ENCODE data around the gene CCNL1.
"Not testable (repeated sequence)": the region's sequence is repeated elsewhere in the genome, so short reads cannot be mapped to it uniquely, and the experiment has no call there.

The CCNL1 gene

DNA sequence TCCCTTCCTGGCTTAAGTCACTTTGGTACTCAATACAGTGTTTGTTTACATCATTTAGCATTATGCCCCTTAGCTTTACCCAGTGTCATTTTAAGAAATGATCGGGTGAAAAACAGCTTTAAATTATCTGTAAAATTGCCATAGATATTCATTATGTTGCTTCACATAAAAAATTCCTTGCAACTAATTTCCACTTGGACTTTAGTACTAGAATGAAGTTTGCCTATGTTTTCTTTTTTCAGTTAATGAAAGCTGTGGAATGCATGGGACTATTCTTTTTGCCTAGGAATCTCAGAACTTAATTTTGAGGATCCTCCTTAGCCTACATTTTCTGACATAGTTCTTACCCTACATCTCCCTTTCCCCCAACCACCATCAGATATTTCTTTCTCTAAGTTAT lies 38.4 kb downstream of the CCNL1 start:
- no peak for DNase-seq

DNA sequence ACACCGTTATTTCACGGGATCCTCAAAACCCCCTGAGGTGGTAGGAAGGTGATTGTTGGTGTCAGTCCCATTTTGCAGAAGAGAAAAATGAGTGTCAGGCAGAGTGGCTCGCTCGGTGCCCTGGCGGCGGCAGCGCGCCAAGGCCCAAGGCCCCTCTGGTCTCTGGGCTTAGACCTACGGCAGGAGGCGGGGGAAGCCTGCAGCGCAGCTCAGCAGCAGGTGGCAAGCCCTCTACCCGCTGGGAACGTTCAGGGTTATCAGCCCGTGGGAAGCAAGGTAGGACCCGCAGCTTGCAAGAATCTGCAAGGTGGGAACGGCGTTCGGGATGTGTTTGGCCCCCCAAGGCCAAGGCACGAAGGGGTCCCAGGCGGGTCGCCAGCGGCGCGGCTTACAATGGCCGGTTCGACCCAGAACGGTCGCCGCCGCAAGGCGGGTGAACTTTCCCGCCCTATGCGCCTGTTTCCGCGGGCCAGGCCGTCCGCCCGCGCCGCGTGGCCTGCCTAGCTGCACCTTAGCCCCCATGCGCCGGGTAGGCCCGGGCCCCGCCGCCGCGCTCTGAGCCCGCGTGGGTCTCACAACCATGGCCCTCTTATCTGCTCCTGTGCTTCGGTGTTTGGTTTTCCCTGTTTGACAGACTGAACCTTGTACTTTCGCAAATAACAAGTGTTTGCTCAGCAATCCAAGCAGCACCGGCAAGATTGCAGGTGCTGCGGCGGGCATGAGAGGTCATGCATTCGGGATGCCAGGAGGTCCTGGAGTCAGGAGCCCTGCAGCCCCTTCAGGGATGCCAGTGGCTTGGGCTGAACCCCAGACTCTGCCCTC lies 39.7 kb downstream of the CCNL1 start:
- no peak for DNase-seq

DNA sequence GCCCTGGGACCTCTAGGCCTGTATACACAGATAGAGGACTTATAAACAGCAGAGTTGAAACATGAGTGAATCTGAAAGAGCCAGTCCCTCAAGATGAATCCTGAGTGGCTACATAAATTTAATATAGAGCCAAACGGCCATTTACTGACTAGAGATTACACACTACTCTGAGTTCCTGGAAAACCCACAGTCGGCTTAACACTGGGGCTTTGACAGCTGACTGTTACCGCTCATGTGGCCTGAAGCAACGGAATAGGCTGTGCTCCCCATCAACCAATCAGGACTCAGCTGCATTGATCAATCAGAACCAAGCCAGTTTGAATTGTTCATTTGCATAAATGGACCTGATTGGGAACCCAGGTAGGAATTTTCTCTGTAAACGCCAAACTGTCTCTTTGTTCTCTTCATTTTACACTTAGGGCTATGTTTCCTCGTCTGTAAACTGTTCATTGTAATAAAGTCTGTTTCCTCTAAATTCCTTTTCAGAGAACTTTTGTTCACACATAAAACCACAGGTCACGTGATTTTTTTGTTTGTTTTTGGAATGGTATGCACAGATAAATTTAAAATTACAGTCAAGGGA lies 40.5 kb downstream of the CCNL1 start:
- DNase-seq, result no peak

DNA sequence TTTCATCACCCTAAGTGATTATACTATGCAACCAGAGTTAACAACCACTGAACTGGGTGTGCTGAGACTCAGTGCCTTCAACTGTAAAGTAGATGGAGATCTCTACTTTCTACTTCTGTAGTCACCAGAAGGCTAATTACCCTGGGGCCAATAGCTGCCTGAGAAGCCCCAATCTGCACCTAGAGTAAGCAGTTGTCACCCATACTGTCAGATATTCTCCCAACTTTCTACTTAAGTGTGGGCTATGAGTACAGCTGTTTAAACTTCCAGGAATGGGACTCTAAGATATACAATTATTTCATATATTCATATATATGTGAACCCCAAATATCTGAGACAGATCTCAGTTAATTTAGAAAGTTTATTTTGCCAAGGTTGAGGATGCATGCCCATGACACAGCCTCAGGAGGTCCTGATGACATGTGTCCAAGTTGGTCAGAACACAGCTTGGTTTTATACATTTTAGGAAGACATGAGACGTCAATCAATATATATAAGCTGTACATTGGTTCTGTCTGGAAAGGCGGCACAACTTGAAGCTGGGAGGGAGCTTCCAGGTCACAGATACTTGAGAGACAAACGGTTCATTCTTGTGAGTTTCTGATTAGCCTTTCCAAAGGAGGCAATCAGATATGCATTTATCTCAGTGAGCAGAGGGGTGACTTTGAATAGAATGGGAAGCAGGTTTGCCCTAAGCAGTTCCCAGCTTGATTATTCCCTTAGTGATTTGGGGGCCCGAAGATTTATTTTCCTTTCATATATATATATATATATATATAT lies 41.9 kb downstream of the CCNL1 start:
- DNase-seq, result no peak

DNA sequence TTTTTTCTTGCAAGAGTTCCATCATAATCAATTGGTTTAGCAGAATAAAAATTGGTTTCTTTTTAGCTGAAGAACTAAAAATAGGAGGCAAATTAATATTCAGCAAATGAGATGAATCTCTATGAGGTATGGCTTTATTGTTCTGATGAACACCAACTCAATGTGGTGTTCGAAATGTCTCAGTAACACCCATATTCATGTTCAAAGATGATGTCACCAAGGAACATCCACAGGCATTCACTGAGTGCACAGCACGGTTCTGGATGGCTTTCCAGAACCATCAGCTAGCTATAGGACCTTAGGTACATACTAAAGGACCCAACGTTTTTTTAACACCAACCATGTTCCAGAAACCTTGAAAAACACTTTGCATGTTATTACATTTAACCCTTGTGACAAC lies 42.7 kb downstream of the CCNL1 start:
- DNase-seq, result no peak

DNA sequence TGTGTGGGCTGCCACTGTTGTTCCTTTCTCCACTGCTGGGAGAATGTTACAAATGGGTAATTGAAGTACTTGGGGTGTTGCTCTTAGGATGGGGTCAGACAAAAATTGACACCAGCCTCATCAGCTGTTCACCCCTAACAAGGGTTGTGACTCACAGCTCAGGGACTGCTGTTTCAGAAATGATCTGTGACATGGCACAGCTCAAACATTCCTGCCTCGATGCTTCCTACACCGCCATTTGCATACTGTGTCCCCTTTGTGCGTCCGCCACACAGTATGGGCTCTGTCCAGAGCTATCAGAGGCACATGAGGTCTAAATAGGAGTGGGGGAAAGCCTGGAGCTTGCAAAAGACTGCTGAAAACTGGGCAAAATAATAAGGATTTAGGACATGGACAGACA lies 43.9 kb downstream of the CCNL1 start:
- no peak for DNase-seq

DNA sequence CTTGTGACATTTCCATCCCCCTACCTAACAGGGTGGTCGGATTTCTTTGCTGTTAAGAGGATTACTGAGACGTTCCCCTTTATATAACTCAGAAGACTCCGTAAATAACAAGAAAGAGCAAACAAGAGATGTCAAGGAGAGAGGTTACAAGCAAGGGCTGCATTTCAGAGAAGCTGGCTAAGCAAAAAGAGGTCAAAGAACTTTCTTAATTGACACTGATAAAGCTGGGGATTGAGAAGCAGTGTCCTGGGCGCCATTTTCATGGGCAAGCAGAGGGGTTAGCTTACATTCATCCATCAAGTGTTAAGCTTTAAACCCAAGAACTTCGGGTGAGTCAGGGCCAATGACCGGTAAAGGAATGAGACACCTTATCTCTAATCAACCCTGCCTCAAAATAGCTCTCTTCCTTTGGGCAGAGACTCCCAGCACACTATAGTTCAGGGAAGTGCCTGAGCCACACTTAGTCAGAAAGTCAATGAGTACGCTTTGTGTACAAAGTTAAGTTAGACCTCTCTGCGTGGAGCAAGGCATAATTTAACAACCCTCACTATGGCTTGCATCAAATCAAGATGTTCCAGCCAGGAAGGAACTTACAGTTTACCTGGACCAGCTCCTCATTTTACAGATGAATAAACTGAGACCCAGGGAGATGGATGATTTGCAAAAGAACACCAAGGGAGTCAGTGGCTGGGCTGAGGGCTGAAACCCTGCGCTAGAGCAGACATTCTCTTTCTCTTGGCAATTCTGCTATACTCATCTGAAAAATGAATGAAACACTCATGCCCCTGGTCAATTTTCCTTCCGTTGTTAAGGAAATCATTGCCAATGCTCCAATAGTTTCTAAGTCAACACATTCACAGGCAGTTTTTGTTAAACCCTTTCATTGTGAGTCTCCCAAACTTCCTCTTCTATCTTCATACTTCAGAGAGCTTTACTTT lies 44.6 kb downstream of the CCNL1 start:
- no peak for DNase-seq

DNA sequence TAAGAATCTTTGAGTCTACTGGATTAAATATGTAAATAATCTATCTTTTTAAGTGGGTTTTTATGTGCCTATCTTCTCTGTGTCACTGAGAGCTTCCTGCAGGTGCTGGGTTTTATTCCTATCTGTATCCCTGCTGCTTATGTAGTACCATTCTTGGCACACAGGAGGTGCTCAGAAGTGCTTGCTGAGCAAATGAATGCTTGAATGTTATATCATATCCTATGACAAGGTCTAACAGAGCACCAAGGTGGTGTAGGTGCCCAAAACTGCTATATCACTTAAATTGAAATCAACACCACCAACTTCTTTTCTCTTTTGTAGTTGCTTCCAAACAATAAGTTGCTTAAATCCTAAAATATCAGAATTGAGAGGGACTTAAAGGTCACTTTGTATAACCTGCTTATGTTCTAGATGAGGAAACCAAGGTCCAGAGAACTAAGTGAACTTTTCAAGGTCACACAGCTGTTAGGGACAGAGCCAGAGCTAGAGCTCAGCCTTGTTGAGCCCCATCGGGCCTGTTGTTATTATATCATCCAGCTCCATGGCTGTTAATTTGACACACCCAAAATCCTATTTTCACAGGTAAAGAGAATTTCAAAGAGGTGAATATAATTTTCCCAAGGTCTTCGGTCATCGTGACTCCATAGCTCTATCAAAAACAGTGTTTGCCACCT lies 46.0 kb downstream of the CCNL1 start:
- no peak for DNase-seq

DNA sequence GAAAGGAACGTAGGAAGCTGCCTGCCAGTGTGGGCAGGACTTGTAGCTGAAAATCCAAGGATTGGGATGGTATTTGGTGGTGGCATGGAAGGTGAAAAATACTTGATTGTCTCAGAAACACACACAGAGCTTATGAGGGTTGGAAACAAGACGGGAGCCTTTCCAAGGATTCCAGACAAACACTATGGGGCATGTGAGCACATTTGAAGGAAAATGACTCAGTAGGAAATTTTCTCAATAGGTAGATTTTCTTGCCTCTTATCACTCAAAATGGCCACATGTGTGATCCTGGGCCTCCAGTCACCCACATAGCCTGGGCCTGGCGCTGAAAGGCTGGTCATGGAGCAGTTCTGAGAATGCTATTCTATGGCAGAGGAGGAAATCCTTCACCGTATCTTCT lies 47.4 kb downstream of the CCNL1 start:
- no peak for DNase-seq

DNA sequence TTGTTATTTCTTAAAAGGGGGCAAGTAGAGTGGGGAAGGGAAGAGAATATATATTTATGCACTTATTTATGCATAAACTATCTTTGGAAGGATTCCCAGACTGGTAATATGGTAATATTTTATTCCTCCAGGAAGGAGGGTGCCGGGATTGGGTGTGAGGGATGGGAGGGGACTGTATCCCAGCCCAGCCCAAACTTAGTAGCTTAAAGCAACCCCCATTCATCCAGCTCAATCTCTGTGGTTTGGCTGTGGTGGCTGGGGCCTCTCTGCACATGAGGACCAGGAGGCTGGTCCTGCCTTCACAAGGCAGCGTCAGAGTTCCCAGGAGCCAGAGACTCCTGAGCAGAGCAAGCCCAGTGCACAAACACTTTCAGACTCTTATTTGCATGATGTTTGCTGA lies 48.4 kb downstream of the CCNL1 start:
- no peak for DNase-seq

DNA sequence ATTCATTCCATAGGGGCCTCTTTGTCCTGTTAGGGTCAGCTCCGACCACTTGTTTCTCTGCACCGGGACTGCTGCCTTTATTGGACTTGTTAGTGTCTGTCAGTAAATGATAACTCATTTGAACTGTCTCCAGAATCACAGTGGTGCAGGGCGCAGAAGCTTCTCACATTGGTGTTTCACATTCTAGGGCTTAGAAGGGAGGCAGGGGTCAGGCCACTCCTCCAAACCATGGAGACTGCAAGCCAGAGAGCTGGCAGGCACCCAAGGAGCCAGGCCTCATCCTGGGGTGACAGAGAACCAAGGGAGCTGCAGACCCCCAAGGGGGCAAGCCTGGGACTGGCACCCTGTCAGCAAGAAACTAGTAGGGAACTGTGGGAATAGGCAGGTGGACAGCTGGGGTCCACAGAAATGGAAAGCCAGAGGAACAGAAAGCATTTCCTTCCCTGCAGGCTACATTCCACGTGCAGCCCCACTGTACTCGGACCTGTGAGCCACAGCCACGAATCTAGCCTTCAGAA lies 49.1 kb downstream of the CCNL1 start:
- no peak for DNase-seq

DNA sequence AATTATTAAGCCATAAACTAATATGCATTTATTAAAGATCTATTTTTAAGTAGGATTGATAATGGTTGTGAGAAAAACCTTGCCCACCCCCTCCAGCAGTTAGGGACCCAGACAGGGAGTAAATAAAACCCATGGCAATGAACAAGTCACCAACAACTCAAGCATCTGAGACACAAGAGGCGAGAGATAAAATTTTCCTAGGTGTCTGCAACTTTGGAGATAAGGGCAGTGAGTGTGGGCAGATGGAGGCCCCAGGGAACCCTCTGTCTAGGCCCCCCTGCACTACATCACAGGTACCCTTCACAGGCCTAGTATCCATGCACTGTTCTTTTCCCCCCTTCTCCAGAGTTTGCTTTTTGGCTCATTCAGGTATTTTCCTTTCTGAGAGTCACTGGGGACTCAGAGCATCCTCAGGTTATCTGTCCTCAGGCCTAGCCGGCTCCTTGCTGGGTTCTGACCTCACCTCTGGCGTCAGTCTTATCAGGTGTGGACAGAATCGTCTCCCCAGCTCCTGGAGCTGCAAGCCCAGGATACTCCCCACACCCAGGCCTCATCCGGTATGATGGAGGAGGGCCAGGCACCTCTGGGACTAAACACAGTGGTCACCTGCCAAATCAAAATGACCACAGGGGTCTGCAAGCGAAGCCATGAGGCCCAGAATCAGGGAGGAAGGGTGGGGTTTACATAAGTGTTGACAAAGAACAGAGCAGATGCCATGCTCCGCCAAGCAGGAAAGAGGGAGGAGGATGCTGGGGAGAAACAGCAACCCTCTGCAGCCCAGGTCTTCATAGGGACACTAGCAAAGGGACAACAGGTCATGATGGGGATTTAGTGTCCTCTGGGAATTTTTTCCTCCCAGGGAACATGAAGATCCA lies 50.4 kb downstream of the CCNL1 start:
- no peak for DNase-seq

DNA sequence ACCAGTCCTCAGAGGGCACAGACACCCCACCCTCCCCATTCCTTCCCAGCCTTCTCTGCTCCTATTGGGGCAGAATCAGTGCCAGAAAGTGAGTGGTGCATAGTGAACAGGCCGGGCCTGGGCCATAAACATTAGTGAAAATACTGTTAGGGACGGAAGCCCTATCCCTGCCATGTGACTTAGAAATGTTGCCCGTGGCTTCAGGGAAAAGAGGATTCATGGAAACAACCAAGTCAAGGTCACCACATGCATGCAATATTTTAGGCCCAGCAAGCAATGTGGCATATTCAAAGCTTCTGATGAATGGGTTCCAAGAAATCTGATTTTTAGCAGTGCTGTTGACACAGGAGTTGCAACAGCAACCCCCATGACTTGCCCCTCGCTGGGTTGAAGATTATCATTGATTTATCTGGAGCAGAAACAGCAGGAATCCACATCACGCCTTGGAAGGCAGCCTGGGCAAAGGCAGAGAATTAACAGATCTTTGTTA lies 52.3 kb downstream of the CCNL1 start:
- no peak for DNase-seq

DNA sequence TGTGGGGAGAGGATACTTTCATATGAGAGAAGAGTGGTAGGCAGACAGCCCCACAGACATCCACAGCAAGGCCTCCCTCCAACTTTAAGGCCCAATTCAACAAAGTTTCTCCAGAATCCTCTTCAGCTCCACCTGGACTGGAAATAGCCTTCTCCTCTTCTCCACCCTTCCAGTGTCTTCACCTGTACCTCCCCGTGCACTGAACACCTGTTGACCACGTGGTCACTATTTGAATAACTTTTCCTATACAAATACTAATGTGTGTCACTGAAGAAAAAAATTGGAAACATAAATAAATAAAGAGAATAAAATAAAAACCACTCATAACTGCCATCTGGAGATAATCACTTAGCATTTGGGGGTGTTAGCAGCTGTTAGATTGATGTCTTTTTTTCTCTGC lies 52.9 kb downstream of the CCNL1 start:
- no peak for DNase-seq

DNA sequence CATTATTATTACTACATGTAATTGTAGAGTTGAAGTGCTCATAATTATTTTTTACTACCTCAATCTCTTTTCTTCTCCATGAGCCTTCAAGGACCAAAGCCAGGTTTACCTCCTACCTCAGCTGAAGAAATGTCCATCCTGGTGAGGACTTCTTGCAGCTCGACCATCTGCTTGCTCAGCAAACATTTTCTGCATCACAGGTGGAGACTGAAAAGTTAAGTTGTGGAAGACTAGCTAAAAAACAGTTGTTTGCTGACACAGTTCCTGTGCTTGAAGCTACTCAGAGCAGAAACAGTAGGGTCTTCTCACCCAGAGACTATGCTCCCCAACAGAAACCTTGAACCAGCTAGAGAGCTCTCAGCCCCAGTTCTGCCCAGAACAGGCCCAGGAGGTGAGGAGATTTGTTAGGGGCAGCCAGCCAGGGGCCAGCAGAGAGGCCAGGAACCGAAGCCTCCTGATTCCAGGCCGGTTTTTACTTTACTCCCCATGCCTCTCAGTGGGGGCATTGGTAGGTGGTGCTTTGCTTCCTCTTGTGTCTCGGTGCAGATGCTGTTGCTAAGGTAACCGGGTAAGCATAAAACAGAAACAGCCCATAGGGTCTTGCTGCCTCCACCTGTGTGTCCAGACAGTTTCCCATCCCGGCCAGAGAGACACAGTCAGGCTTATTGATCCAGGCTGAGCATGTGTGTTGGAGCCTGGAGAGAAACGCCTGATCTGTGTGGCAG lies 54.9 kb downstream of the CCNL1 start:
- DNase-seq, result no peak

DNA sequence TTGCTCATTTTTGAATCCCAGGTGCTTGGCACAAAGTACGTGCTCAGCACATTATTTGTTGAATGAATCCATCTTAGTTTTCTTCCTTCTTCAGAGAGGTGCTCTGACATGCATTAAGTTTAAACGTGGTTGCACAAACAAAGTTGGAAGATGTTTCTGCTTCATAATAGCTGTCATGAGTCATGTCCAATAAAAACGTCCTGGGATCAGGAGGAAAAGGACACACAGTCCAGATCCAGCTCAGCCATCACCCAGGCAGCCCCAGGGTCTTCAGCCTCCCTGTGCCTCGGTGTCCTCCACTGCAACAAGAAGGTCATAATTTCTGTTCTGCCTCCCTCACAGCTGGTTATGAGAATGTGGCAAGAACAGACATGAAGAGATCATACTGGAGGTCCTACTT lies 55.4 kb downstream of the CCNL1 start:
- DNase-seq, result no peak

DNA sequence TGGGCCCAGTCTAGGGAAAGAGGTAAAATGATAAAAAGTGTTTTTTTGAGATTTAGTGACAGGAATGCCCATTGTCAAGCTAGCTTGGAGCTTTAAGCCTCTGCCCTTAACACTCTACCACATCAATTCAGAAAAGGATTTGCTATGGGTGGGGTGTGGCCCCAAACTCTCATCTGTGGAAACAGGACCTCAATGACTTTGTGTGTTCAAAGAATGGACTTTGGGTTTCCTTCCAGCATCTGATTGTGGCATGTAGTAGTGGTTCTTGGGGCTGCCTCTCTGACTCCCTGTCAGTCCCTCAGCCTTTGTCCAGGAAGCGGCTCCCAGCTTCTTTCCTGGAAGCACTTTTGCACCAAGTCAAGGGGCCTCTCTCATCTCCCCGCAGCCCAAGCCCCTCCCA lies 56.1 kb downstream of the CCNL1 start:
- DNase-seq, result no peak

DNA sequence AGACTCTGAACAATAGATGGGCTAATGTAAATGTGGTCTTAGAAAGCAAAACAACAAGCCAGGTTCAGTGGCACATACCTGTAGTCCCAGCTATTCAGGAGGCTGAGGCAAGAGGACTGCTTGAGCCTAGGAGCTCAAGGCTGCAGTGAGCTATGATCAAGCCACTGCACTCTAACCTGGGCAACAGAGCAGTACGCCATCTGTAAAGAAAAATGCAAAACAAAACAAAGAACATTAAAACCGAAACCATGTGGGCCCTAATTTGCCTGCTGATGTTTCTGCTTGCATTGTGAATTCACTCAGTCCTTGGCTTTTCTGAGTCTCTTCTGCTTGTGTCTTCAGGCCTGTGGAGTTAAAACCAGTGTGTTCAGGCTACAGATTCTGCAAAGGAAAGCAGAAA lies 56.7 kb downstream of the CCNL1 start:
- DNase-seq, result no peak

DNA sequence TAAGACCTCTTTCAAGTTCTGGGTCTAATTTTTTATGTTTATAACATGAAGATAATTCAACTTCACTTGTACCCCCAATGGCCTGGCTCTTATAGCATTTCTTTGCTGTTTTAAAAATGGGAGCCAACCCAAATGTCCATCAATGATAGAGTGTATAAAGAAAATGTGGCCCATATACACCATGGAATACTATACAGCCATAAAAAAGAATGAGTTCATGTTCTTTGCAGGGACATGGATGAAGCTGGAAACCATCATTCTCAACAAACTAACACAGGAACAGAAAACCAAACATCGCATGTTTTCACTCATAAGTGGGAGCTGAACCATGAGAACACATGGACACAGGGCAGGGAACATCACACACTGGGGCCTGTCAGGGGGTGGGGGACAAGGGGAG lies 57.4 kb downstream of the CCNL1 start:
- not testable (repeated sequence) for DNase-seq

DNA sequence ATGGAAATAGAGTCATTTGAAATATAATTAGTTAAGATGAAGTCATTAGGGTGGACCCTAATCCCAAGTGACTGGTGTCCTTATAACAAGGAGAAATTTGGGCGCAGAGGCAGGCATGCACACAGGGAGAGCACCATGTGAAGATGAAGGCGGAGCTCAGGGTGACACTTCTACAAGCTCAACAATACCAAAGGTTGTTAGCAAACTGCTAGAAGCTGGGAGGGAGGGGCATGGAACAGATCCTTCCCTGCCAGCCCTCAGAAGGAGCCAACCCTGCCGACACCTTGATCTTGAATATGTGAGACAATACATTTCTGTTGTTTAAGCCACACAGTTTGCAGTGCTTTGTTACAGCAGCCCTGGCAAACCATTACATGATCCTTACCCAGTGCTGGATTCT lies 57.8 kb downstream of the CCNL1 start:
- no peak for DNase-seq
